Measurements from ENCODE around the gene PRKCH.

The PRKCH gene

DNA sequence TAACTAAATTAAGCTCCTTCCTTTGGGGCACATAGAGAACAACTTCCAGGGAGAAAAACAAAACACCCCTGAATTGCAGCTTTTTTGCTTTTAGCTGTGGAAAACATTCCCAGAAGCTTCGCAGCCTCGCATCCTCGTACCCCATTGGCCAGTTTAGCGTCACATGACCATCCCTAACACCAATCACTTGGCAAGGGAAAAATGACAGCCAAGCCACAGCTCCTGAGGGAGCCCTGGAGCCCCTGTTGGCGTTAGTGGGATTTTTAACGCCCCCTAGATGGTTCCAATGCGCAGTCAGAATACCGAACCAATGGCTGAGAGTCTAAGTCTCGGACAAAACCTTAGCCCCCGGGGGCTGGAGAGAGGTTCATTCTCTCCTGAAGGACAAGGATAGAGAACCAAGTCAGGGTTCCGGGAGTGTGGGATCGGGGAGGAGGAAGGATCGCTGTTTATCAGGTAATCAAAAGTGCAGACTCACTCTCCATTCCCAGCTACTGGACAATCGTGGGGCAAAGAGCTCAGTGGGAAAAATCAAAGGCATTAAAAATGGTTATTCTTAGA is 238.3 kb downstream of the PRKCH start:
- TF ChIP-seq, protein P1, sequence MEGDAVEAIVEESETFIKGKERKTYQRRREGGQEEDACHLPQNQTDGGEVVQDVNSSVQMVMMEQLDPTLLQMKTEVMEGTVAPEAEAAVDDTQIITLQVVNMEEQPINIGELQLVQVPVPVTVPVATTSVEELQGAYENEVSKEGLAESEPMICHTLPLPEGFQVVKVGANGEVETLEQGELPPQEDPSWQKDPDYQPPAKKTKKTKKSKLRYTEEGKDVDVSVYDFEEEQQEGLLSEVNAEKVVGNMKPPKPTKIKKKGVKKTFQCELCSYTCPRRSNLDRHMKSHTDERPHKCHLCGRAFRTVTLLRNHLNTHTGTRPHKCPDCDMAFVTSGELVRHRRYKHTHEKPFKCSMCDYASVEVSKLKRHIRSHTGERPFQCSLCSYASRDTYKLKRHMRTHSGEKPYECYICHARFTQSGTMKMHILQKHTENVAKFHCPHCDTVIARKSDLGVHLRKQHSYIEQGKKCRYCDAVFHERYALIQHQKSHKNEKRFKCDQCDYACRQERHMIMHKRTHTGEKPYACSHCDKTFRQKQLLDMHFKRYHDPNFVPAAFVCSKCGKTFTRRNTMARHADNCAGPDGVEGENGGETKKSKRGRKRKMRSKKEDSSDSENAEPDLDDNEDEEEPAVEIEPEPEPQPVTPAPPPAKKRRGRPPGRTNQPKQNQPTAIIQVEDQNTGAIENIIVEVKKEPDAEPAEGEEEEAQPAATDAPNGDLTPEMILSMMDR (IDR thresholded peaks at IDR 0.05; ENCODE audit: low read depth, low read length): no peak
- no peak for DNase-seq (ENCODE audit: extremely low read depth, low read depth)

DNA sequence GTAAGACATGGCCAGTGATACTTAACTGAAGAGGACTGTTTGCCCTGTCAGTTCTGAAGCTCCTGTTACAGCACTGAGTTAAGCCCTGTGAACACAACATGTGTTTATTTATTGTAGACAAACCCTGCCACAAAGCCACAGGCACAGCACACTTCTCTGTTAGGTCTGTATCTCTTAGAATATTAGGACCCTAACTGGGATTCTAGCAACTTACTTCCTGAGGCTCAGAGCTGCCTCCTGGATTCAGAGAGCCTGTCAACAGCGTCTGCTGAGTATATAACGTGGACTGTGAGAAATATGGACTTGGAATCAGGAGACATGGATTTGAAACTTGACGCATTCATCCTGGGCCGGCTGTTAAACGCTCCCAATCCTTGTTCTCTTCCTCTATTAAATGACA is 238.9 kb downstream of the PRKCH start:
- no peak for DNase-seq (ENCODE audit: extremely low read depth, low read depth)
- TF ChIP-seq, protein P1 (IDR thresholded peaks at IDR 0.05; ENCODE audit: low read depth, low read length): no peak

- TF ChIP-seq, protein P1 (IDR thresholded peaks at IDR 0.05; ENCODE audit: low read depth, low read length): peak; percentile 36
- DNase-seq (ENCODE audit: extremely low read depth, low read depth): no peak
These were observed 239.7 kb downstream of the PRKCH start for GRCh38 chr14:61561104-61561503.

DNA sequence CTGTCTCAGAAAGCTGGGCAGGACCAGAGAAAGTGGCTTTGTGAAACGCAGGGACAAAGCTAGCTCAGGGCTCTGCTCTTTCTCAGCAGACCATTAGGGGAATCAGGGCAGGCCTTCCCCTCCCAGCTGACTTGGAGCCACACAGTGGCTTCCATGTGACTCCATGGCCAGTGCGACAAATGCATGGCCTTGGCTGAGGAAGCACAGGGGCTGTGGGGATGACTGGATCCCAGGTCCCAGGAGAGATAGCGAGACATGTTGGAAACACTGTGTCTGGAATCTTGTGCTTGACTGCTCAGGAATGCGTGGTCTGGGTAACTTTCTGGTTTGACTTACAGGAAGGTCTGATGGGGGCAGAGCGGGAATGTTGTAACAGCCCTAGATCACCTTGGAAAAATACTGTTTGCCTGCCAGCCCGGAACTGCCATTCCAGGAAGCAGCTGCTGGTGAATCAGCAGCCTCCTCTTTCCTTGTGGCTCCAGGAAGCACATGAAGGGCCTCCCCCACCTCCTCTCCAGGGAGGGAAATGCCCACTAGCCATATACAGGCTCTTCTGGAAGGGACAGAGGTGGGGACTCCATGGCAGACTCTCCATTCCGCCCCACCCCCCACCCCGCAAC is 240.4 kb downstream of the PRKCH start:
- peak; percentile 95 for DNase-seq (ENCODE audit: extremely low read depth, low read depth)

GRCh38 chr14:61562321-61563161 is 241.2 kb downstream of the PRKCH start:
- TF ChIP-seq, protein P1 (IDR thresholded peaks at IDR 0.05; ENCODE audit: low read depth, low read length): no peak
- peak; percentile 98 for DNase-seq (ENCODE audit: extremely low read depth, low read depth)

More for the DNA sequence above, 240.4 kb downstream of the PRKCH start:
- TF ChIP-seq, protein P1 (IDR thresholded peaks at IDR 0.05; ENCODE audit: low read depth, low read length): no peak; the same call in 1 of the 2 replicates

GRCh38 chr14:61563162-61563511 is 241.8 kb downstream of the PRKCH start:
- no peak for DNase-seq (ENCODE audit: extremely low read depth, low read depth)
- TF ChIP-seq, protein P1 (IDR thresholded peaks at IDR 0.05; ENCODE audit: low read depth, low read length): no peak

All from AG09319 (cell line).